HG03039 (cell line): ENCODE results near the gene RPTOR.
"Not testable (repeated sequence)": the region's sequence is repeated elsewhere in the genome, so short reads cannot be mapped to it uniquely, and the experiment has no call there.

ENCODE experiments used
- ATAC-seq: cut with Tn5 transposase; IDR thresholded peaks from one replicate; pipeline ENCODE4 v1.9.1; 2021; ENCODE audit warnings: mild to moderate bottlenecking, moderate library complexity; ENCODE audit not compliant: unreplicated experiment

The RPTOR gene

DNA sequence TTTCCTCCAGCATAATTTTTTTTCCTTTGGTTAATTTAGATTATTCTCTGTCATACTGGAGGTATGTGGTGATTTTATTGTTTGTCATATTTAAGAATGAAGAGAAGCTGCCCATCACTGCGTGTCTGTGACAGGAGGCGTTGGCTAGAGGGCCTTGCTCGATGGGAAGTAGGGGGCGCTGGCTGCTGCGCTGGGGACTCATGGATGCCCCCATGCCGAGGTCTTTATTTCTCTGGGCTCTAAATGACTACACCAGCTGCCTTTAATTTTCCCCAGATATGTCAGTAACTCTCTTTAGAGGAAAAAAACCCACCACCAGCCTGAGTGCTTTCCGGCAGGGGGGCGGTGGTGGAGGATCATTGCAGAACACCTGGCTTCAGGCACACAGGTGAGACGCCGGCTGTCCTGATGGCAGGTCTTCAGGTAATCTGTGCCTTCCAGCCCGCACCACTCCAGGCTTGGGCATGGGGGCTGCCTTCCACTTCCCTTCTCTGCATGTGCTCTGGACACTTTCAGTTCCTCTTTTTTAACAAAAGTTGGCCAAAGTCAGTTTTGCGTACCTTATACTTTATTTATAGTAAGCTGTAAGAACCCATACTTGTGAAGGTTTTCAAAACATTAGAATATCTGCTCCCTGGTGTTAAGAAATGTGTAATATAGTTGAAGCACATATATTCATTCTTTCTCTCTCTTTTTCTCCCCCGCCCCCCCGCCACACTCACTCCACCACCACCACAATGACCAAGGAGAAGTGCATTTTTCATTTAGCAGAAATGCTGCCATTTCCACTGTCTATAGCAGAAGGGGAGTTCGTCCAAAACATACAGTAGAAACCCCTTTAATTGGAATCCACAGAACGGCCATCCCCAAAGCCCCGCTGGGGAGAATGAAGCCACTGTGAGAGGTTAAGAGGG, 192.7 kb downstream of the RPTOR start:
- ATAC-seq = no peak

GRCh38 chr17:80738020-80738808, 193.6 kb downstream of the RPTOR start:
- ATAC-seq = no peak

DNA sequence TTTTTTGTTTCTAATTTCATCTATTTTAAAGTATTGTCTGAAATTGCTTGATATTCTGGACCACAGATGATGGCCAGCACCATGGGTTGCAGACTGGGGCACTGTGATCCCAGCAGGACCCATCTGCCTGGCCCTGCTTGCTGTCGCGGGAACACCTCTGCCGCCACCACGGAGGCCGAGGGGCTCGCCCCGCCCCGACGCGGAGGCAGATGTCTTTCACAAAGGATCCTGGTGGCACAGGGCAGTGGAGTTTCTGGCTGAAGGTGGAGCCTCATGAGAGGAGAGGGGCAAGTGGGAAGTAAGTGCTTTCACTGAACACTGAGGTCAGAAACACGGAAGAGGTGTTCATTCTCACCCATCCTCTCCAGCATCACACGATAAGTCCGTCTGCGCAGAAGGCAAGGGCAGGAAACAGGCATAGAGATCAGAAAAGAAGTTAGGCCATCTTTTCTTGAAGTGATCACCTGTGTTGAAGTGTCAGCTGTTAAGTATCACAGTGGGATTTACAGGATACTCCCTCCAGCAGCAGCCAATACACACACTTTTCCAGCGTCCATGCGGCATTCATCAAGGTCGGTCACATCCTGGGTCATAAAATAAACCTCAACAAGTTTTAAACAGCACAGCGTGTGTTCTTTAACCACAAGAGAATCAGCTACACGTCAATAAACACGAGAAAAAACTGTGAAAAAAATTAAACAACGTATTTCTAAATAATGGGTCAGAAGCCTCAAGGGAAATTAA, 194.5 kb downstream of the RPTOR start:
- no peak for ATAC-seq

GRCh38 chr17:80740141-80740540, 195.5 kb downstream of the RPTOR start:
- no peak for ATAC-seq

GRCh38 chr17:80742091-80742490, 197.5 kb downstream of the RPTOR start:
- ATAC-seq = no peak

DNA sequence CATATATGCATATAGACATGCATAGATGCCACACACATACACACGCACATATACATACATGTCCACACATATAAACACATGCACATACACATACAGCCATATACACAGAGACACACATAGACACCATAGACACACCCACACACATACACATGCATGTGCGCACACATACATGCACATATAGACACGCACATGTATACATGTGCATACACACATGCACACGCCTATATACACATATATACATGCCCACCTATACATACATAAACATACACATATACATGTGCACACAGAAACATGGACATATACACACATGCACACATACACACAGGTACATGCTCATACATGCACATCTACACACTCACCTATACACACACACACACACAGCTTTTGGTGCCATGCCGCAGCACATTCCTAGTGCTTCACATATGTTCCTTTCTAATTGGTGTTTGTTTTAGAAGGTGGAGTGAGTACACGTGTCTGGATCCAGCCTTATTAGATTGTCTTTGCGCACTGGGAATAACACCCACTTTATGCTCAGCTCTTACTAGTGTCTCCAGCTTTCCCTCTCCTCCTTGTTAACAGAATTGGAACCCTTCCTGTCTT, 198.0 kb downstream of the RPTOR start:
- ATAC-seq = no peak

DNA sequence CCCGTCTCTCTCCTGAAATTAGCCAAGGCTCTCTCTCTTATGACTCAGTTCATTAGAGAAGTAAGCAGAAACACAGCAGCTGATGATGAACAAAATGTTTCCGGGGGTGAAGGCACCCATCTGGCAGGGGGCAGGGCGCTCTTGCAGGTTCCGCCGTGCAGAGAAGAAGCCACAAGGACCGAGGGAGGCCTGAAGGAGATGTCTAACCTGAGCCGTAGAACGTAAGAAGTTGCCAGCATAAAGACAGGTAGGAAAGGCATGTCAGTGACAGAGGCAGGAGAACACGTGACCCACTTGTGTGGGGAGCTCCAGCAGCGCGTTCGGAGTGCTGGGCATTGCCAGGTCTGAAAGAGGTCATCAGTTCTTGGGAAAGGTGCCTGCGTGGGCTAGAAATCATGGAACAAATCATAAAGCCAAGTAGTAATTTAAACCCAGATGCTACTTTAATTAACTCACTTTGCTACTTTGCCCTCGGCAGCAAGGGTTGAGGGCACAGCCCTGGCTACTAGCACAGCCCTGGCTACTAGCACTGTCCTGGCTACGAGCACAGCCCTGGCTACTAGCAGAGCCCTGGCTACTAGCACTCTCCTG, 198.6 kb downstream of the RPTOR start:
- ATAC-seq = no peak

DNA sequence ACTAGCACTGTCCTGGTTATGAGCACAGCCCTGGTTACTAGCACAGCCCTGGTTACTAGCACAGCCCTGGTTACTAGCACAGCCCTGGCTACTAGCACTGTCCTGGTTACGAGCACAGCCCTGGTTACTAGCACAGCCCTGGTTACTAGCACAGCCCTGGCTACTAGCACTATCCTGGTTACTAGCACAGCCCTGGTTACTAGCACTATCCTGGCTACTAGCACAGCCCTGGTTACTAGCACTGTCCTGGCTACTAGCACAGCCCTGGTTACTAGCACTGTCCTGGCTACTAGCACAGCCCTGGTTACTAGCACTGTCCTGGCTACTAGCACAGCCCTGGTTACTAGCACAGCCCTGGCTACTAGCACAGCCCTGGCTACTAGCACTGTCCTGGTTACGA, 199.3 kb downstream of the RPTOR start:
- not testable (repeated sequence) for ATAC-seq

GRCh38 chr17:80744725-80745124, 200.1 kb downstream of the RPTOR start:
- not testable (repeated sequence) for ATAC-seq

- ATAC-seq = no peak
Measured at GRCh38 chr17:80745183-80745582, 200.5 kb downstream of the RPTOR start.

- ATAC-seq = no peak
Measured at GRCh38 chr17:80746262-80746935, 201.8 kb downstream of the RPTOR start.

DNA sequence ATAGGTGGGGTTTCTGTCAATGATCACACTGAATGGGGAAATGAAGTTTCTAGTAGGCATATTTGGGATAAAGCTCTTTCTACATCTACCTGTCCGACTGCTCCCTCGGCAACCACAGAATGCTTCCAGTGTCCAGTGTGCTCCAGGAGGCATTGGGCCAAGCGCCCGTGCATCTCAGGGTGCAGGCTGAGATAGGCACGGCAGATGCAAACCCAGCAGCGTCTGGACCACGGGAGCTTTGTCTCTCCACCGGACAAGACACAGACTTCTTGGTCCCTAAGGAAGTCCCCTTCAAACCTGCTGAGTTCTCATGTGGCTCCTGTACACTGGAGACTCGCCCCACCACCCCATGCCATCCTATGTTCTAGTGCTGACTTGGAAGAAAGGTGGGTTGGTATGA, 202.8 kb downstream of the RPTOR start:
- ATAC-seq = no peak

- no peak for ATAC-seq
Measured at GRCh38 chr17:80749611-80750010, 205.0 kb downstream of the RPTOR start.

DNA sequence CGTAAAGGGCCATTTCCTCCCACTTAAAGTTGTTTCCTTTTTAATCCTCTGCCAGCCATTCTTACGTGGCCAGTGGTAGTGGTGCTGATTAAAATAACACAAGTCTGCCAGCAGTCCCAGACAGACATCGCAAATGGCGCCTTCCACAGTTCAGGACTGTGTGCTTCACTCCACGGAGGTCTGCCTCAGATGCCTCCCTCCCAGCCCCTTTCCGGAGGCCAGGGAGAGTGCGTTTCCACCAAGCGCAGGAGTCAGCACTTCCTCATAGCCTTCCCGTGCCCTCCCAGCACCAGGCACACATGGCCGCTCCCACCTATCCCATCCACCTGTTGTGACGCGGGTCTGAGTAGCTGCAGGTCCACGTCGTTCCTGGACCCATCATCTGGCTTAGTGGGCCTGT, 205.6 kb downstream of the RPTOR start:
- no peak for ATAC-seq

GRCh38 chr17:80751070-80751945, 206.7 kb downstream of the RPTOR start:
- ATAC-seq = no peak

DNA sequence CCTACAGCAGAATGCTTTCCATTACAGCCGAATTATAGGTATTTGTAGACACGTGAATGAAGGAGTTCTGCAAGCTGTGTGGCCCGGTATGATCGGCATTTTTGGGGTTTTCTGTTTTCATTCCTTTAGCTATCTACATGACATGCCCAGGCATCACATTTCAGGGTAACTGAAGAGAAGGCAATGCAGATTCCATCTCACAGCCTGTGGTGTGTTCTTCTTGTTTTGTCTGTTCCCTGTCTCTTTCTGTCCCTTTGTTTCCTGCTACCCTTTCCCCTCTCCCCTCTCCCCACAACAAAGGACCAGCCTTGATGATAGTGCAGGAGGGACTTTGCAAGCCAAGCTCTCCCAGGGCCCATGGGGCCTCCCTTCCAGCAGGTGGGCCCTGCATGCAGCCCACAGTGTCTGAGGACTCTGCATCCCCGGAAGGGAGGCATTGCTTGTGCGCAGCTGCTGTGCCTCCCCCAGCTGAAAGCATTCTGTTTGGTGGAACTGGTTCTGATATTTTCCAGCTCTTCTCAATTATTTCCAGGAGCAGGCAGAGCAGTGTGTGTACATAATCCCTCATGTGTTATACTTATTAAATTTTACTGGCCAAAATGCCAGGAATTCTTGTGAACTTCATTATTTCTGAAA, 207.4 kb downstream of the RPTOR start:
- ATAC-seq = no peak

GRCh38 chr17:80753685-80754345, 209.2 kb downstream of the RPTOR start:
- ATAC-seq = no peak

- ATAC-seq = no peak
Measured at GRCh38 chr17:80754846-80755245, 210.2 kb downstream of the RPTOR start.
